Mesenchymal stem cell (in vitro differentiated cells and primary cell): ENCODE measurements around the gene PTER.

Experiments used
- DNase-seq: peaks from one replicate; pipeline ENCODE4 v3.0.0-alpha.2; 2013
- H2AFZ ChIP-seq: one replicate; pipeline ENCODE4 v1.6.1; 2013; ENCODE audit warnings: low read depth, mild to moderate bottlenecking, control low read depth, inconsistent platforms, low read length, moderate library complexity
- H2AK5ac ChIP-seq: 2 replicates; pipeline ENCODE4 v1.6.1; 2013; ENCODE audit warnings: low read length, moderate library complexity, mild to moderate bottlenecking, inconsistent platforms; ENCODE audit not compliant: severe bottlenecking
- H2BK120ac ChIP-seq: one replicate; pipeline ENCODE4 v1.6.1; 2013; ENCODE audit warnings: low read depth, mild to moderate bottlenecking, inconsistent platforms, low read length, moderate library complexity
- H2BK12ac ChIP-seq, 2 experiments: one replicate each; pipeline ENCODE4 v1.6.1; 2013; ENCODE audit warnings: inconsistent platforms in 2 of 2, low read length in 2 of 2, mild to moderate bottlenecking in 2 of 2, moderate library complexity in 2 of 2, control low read depth in 1 of 2
- H2BK15ac ChIP-seq: one replicate; pipeline ENCODE4 v1.6.1; 2013; ENCODE audit warnings: mild to moderate bottlenecking, low read depth, inconsistent platforms; ENCODE audit not compliant: poor library complexity, severe bottlenecking
- H2BK5ac ChIP-seq: 2 replicates; pipeline ENCODE4 v1.6.1; 2013; ENCODE audit warnings: low read depth, mild to moderate bottlenecking, low read length, control low read depth, inconsistent platforms; ENCODE audit not compliant: poor library complexity, severe bottlenecking
- H3K14ac ChIP-seq, 2 experiments: one replicate each; pipeline ENCODE4 v1.6.1; 2013; ENCODE audit warnings: inconsistent platforms in 2 of 2, low read length in 2 of 2, control low read depth in 1 of 2, mild to moderate bottlenecking in 1 of 2, moderate library complexity in 1 of 2
- H3K18ac ChIP-seq, 2 experiments: one replicate each; pipeline ENCODE4 v1.6.1; 2013; ENCODE audit warnings: inconsistent platforms in 2 of 2, low read length in 2 of 2, control low read depth in 1 of 2, low read depth in 1 of 2, mild to moderate bottlenecking in 1 of 2
- H3K23ac ChIP-seq, 2 experiments: one replicate each; pipeline ENCODE4 v1.6.1; 2013; ENCODE audit warnings: inconsistent platforms in 2 of 2, low read length in 2 of 2, mild to moderate bottlenecking in 2 of 2, moderate library complexity in 2 of 2, control low read depth in 1 of 2
- H3K27ac ChIP-seq: 2 replicates; pipeline ENCODE4 v1.5.1; 2013; ENCODE audit warnings: mild to moderate bottlenecking, moderate library complexity, low read length, control low read depth, inconsistent platforms; ENCODE audit not compliant: poor library complexity, severe bottlenecking
- H3K27me3 ChIP-seq, 2 experiments: 2 replicates each; pipeline versions ENCODE4 v1.6.1 to v1.7.0; 2013; ENCODE audit warnings: low read length in 2 of 2, mild to moderate bottlenecking in 2 of 2, moderate library complexity in 2 of 2, control low read depth in 1 of 2, inconsistent platforms in 1 of 2; ENCODE audit not compliant: control insufficient read depth in 1 of 2, insufficient read depth in 1 of 2
- H3K36me3 ChIP-seq, 2 experiments: 2 replicates each; pipeline versions ENCODE4 v1.6.1 to v1.7.0; 2013; ENCODE audit warnings: low read length in 2 of 2, control low read depth in 1 of 2, inconsistent platforms in 1 of 2, low read depth in 1 of 2, mild to moderate bottlenecking in 1 of 2; ENCODE audit not compliant: insufficient read depth in 2 of 2, control insufficient read depth in 1 of 2
- H3K4ac ChIP-seq, 2 experiments: one replicate each; pipeline ENCODE4 v1.6.1; 2013; ENCODE audit warnings: inconsistent platforms in 2 of 2, low read length in 2 of 2, mild to moderate bottlenecking in 2 of 2, moderate library complexity in 2 of 2, control low read depth in 1 of 2, low read depth in 1 of 2
- H3K4me1 ChIP-seq: 2 replicates; pipeline ENCODE4 v1.6.1; 2013; ENCODE audit warnings: low read depth, low read length, control low read depth; ENCODE audit not compliant: control insufficient read depth, insufficient read depth
- H3K4me2 ChIP-seq: 2 replicates; pipeline ENCODE4 v1.6.1; 2013; ENCODE audit warnings: low read length, mild to moderate bottlenecking, inconsistent platforms; ENCODE audit not compliant: poor library complexity, severe bottlenecking
- H3K4me3 ChIP-seq, 2 experiments: 2 replicates each; pipeline versions ENCODE4 v1.5.1 to v1.7.0; 2013; ENCODE audit warnings: low read length in 2 of 2, mild to moderate bottlenecking in 2 of 2, control low read depth in 1 of 2, low read depth in 1 of 2; ENCODE audit not compliant: insufficient read depth in 1 of 2
- H3K79me1 ChIP-seq: replicated peaks from 2 replicates; pipeline ENCODE4 v1.6.1; 2013; ENCODE audit warnings: mild to moderate bottlenecking, control low read depth, low read length, inconsistent platforms; ENCODE audit not compliant: poor library complexity, severe bottlenecking
- H3K9ac ChIP-seq: 2 replicates; pipeline ENCODE4 v1.7.0; 2013; ENCODE audit warnings: mild to moderate bottlenecking, low read length, moderate library complexity
- H3K9me3 ChIP-seq: 2 replicates; pipeline ENCODE4 v1.7.0; 2013; ENCODE audit warnings: mild to moderate bottlenecking, low read length; ENCODE audit not compliant: control insufficient read depth
- H4K8ac ChIP-seq: one replicate; pipeline ENCODE4 v1.6.1; 2013; ENCODE audit warnings: inconsistent platforms, mild to moderate bottlenecking, low read length, moderate library complexity
- H4K91ac ChIP-seq: one replicate; pipeline ENCODE4 v1.6.1; 2013; ENCODE audit warnings: mild to moderate bottlenecking, low read length, inconsistent platforms
- WGBS: methylation state at CpG from one replicate; pipeline ENCODE4 v1.1.7; 2013; ENCODE audit warnings: mixed read lengths; 5-methylcytosine and 5-hydroxymethylcytosine counted together

Gene PTER

GRCh38 chr10:16510843-16511242, 74.0 kb downstream of the PTER start:
- H3K27me3 ChIP-seq: no peaks in the 10 kb centered on the region

GRCh38 chr10:16518822-16519221, 82.0 kb downstream of the PTER start:
- 74% methylated on average over 3 of the region's 4 CpGs for WGBS
- Histone ChIP-seq H2BK120ac (no peak overlapping the region), H3K79me1 (no peaks in the 10 kb centered on the region), H2BK5ac (no peak overlapping the region), H3K4ac (no peak overlapping the region), H3K23ac (no peak overlapping the region), H3K18ac (no peak overlapping the region), H3K27ac (no peak overlapping the region), H3K4me3 (no peak overlapping the region), H2AFZ (no peak overlapping the region), H3K9ac (no peak overlapping the region), H4K8ac (no peak overlapping the region), H3K4me1 (peaks cover 20% of the 10 kb centered on the region), H3K14ac (no peak overlapping the region), H3K36me3 (no peaks in the 10 kb centered on the region), H4K91ac (no peak overlapping the region), H3K9me3 (no peaks in the 10 kb centered on the region), H3K27me3 (peaks cover 38 to 40% of the 10 kb centered on the region in 2 experiments), H2AK5ac (no peak overlapping the region), H2BK15ac (no peak overlapping the region), H2BK12ac (no peak overlapping the region), H3K4me2 (no peak overlapping the region)
- DNase-seq: no peak

More at GRCh38 chr10:16510843-16511242, 74.0 kb downstream of the PTER start:
- Histone ChIP-seq H3K4me3 (no peak overlapping the region), H2BK5ac (no peak overlapping the region), H3K9ac (no peak overlapping the region), H4K8ac (no peak overlapping the region), H2BK120ac (no peak overlapping the region), H3K18ac (no peak overlapping the region), H3K79me1 (no peaks in the 10 kb centered on the region), H2BK12ac (no peak overlapping the region), H4K91ac (no peak overlapping the region), H3K4ac (no peak overlapping the region), H3K4me1 (no peaks in the 10 kb centered on the region), H3K23ac (no peak overlapping the region), H3K36me3 (no peaks in the 10 kb centered on the region), H3K27ac (no peak overlapping the region), H3K14ac (no peak overlapping the region), H2BK15ac (no peak overlapping the region), H3K4me2 (no peak overlapping the region), H3K9me3 (no peaks in the 10 kb centered on the region), H2AK5ac (no peak overlapping the region), H2AFZ (no peak overlapping the region)
- no peak for DNase-seq
- 92% methylated on average over 9 of the region's 9 CpGs for WGBS

- Histone ChIP-seq H2BK12ac (no peak overlapping the region), H3K18ac (no peak overlapping the region), H3K4me3 (peak overlapping the region in 1 of 2 experiments; percentile 24), H4K91ac (no peak overlapping the region), H3K27ac (no peak overlapping the region), H2BK120ac (no peak overlapping the region), H3K36me3 (no peaks in the 10 kb centered on the region), H2BK5ac (no peak overlapping the region), H2BK15ac (no peak overlapping the region), H3K9ac (no peak overlapping the region), H3K27me3 (peaks cover 38 to 45% of the 10 kb centered on the region in 2 experiments), H3K23ac (no peak overlapping the region), H3K79me1 (no peaks in the 10 kb centered on the region), H3K4ac (no peak overlapping the region), H3K9me3 (no peaks in the 10 kb centered on the region), H3K14ac (no peak overlapping the region), H3K4me2 (peak overlapping the region; percentile 42), H3K4me1 (peaks cover 20% of the 10 kb centered on the region), H2AFZ (no peak overlapping the region), H4K8ac (no peak overlapping the region), H2AK5ac (no peak overlapping the region)
- 31% methylated on average over 28 of the region's 31 CpGs for WGBS
- DNase-seq: no peak
Measured at GRCh38 chr10:16519250-16519907, 82.6 kb downstream of the PTER start.

GRCh38 chr10:16519908-16520861, 83.4 kb downstream of the PTER start:
- no peak overlapping the region for H2AK5ac ChIP-seq
- no peak overlapping the region for H2BK15ac ChIP-seq
- no peak overlapping the region for H3K27ac ChIP-seq
- no peak overlapping the region for H2BK5ac ChIP-seq
- H3K4ac ChIP-seq: no peak overlapping the region
- no peak overlapping the region for H4K8ac ChIP-seq
- no peak overlapping the region for H2BK120ac ChIP-seq
- H3K4me2 ChIP-seq: peak overlapping the region; percentile 92
- 2% methylated on average over 58 of the region's 104 CpGs for WGBS
- peak overlapping the region in 1 of 2 experiments; percentile 24 for H3K4me3 ChIP-seq
- no peak overlapping the region for H3K9ac ChIP-seq
- H3K23ac ChIP-seq: peak overlapping the region in 1 of 2 experiments; percentile 85
- no peak for DNase-seq
- peaks cover 41 to 49% of the 10 kb centered on the region in 2 experiments for H3K27me3 ChIP-seq
- no peak overlapping the region for H2BK12ac ChIP-seq
- H3K36me3 ChIP-seq: no peaks in the 10 kb centered on the region
- H3K18ac ChIP-seq: no peak overlapping the region
- H3K4me1 ChIP-seq: peaks cover 20% of the 10 kb centered on the region
- no peak overlapping the region for H2AFZ ChIP-seq
- no peak overlapping the region for H3K14ac ChIP-seq
- no peak overlapping the region for H4K91ac ChIP-seq
- H3K9me3 ChIP-seq: no peaks in the 10 kb centered on the region
- H3K79me1 ChIP-seq: no peaks in the 10 kb centered on the region
